GM06990 (cell line): ENCODE results near the gene OR2J2.
"Not testable (repeated sequence)": the region's sequence is repeated elsewhere in the genome, so short reads cannot be mapped to it uniquely, and the experiment has no call there.

Experiments
- DNase-seq: peaks from one replicate; pipeline ENCODE4 v3.0.0-alpha.2; 2011; ENCODE audit not compliant: insufficient read length; ENCODE audit errors: extremely low read depth
- H3K27me3 ChIP-seq: replicated peaks from 2 replicates; pipeline ENCODE4 v1.6.0; 2011; ENCODE audit warnings: low read length; ENCODE audit not compliant: control insufficient read depth, insufficient read depth
- H3K36me3 ChIP-seq: 2 replicates; pipeline ENCODE4 v1.5.1; 2011; ENCODE audit warnings: low read length; ENCODE audit not compliant: control insufficient read depth, insufficient read depth
- H3K4me3 ChIP-seq: replicated peaks from 2 replicates; pipeline ENCODE4 v1.5.1; 2011; ENCODE audit warnings: low read depth, mild to moderate bottlenecking, control low read depth, low read length
- TF ChIP-seq, protein P1 (sequence below): IDR thresholded peaks from 2 replicates; pipeline ENCODE4 v1.5.1; 2011; ENCODE audit warnings: low read length, control low read depth, mild to moderate bottlenecking, inconsistent platforms; ENCODE audit not compliant: insufficient read depth, poor library complexity, severe bottlenecking

OR2J2 gene

DNA sequence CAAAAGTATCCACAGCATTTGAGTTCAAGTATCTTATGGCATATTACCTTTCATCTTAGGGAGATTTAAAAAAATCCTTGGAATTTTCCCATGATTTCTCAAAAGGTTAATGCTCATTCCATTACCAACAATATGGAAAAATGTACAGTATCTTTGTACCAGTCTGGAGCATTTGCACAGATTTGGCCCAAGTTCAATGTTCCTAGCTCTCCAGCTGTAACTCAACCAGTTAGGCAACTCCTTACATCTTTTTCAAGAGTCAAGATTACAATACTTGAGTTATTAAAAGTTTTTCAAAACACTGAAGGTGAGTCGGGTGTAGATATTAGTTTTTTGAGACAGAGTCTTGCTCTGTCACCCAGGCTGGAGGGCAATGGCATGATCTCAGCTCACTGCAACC lies 1.0 kb downstream of the OR2J2 start:
- TF ChIP-seq, protein P1, sequence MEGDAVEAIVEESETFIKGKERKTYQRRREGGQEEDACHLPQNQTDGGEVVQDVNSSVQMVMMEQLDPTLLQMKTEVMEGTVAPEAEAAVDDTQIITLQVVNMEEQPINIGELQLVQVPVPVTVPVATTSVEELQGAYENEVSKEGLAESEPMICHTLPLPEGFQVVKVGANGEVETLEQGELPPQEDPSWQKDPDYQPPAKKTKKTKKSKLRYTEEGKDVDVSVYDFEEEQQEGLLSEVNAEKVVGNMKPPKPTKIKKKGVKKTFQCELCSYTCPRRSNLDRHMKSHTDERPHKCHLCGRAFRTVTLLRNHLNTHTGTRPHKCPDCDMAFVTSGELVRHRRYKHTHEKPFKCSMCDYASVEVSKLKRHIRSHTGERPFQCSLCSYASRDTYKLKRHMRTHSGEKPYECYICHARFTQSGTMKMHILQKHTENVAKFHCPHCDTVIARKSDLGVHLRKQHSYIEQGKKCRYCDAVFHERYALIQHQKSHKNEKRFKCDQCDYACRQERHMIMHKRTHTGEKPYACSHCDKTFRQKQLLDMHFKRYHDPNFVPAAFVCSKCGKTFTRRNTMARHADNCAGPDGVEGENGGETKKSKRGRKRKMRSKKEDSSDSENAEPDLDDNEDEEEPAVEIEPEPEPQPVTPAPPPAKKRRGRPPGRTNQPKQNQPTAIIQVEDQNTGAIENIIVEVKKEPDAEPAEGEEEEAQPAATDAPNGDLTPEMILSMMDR, result no peak
- Histone ChIP-seq H3K4me3 (no peak overlapping the region), H3K27me3 (no peaks in the 10 kb centered on the region), H3K36me3 (no peaks in the 10 kb centered on the region)
- no peak for DNase-seq

DNA sequence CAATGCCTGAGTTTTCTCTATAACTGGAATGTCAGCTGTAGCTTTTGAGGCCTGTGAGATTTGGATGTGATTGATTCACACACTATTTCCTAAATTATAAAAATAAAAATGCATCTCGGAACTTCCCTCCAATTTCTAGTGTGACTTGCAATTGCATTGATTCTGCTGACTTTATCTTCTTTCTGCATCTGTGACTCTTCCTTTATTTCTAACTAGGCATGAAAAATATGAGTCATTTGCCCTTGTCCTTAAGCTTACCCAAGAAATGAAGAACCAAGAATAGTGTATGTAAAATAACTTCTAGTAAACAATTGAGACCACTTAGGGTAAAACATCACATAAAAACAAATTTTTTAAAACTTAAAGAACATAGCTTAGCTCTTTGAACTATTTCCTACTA lies 12.9 kb downstream of the OR2J2 start:
- Histone ChIP-seq H3K27me3 (no peaks in the 10 kb centered on the region), H3K4me3 (no peak overlapping the region), H3K36me3 (no peaks in the 10 kb centered on the region)
- TF ChIP-seq, protein P1, result no peak
- DNase-seq, result no peak

DNA sequence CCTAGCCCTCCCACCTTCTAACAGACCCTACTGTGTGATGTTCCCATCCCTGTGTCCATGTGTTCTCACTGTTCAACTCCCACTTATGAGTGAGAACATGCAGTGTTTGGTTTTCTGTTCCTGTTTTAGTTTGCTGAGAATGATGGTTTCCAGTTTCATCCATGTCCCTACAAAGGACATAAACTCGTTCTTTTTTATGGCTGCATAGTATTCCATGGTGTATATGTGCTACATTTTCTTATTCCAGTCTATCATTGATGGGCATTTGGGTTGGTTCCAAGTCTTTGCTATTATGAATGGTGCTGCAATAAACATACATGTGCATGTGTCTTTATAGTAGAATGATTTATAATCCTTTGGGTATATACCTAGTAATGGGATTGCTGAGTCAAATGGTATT lies 18.0 kb downstream of the OR2J2 start:
- not testable (repeated sequence) for H3K4me3 ChIP-seq, H3K36me3 ChIP-seq, H3K27me3 ChIP-seq, DNase-seq

DNA sequence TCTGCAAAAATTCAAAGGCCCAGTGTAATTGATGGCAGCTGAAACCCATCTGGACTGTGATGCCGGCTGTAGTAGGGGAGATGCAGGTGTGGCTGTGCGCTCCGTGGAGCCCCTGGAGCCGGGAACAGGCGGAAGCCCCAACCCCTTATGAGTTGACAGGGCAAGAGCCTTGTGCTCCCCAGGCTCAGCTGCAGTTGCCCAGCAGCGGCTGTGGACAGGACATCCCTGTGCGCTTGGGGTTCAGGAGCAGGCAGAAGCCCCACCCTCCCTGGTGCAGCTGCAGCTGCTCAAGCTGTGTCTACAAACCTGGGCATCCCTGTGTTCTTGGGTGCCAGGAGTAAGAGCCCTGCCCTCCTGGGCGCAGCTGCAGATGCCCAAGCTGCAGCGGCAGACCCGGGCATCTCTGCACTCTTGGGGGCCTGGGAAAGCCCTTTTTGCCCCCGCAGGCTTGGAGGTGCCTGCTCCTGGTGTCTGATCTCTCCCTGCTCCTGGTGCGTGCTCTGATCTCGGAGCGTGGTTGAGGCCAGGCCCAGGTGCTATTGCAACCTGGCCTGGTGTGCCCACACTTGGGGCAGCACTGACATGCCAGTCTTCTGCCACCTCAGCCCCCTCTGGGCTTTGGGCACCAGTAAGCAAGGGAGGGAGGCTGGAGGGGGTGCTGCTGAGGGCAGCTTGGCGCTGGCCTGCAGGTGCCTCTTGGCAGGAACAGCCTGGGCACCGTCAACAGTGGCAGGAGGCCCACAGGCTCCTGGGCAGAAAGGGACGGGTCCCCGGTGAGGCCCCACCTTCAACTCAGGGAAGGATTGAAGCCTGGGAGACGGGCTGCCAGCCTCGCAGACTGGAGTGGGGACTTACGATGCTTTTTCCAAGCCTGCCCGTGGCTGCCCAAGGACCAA lies 30.3 kb downstream of the OR2J2 start:
- no peak overlapping the region for H3K4me3 ChIP-seq
- no peaks in the 10 kb centered on the region for H3K27me3 ChIP-seq
- DNase-seq, result no peak
- TF ChIP-seq, protein P1, result no peak
- no peaks in the 10 kb centered on the region for H3K36me3 ChIP-seq

DNA sequence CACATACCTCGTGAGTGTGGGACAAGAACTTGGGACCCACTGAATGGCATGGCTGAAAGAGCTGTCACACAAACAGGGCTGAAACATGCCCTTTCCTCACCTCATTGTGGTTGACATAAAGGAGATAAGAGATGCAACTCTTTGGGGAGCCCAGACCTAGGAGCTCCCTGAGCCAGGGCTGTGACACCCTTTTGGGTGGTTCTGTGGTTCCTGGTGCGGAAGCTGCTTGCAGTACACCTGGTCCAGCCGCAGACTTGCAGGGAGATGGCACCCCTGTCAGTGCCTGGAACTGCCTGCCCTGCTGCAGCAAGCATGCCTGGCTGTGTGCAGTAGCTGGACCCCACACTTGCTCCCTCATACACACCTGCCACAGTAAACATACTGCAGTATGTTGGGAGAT lies 31.3 kb downstream of the OR2J2 start:
- no peak for DNase-seq
- Histone ChIP-seq H3K36me3 (no peaks in the 10 kb centered on the region), H3K4me3 (no peak overlapping the region), H3K27me3 (no peaks in the 10 kb centered on the region)
- TF ChIP-seq, protein P1, result no peak

DNA sequence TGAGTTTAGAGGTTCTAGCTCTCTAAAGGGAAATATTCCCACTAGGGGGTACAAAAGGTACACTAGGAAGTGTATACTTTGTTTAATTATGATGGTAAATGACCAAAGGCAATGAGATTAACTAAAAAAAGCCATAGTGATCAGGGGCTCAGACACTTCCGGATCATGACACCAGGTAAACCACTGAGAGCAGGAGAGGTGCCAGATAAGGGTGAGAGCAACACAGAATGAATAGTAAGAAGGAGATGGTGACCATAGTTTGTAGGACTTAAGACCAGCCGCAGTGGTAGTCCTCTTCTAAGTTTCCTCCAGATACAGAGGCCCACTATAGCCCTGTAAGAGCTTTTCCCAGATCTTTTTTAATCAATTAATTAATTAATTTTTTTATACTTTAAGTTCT lies 40.8 kb downstream of the OR2J2 start:
- Histone ChIP-seq H3K36me3 (no peaks in the 10 kb centered on the region), H3K4me3 (no peak overlapping the region), H3K27me3 (no peaks in the 10 kb centered on the region; the same call in 1 of the 2 replicates)
- no peak for DNase-seq
- TF ChIP-seq, protein P1, result no peak
